ENCODE data around the gene DHODH. TPM values are rescaled to one million over a fixed set of nuclear protein-coding genes. Genes with fewer than 3 reads are reported as not detected.

DHODH gene
- total and polyA plus RNA-seq, 2 of the 13 experiments (the other 11 are each of a cell fraction or from before 2014, with no cell fraction given): 10.7 to 16.4 TPM

DNA sequence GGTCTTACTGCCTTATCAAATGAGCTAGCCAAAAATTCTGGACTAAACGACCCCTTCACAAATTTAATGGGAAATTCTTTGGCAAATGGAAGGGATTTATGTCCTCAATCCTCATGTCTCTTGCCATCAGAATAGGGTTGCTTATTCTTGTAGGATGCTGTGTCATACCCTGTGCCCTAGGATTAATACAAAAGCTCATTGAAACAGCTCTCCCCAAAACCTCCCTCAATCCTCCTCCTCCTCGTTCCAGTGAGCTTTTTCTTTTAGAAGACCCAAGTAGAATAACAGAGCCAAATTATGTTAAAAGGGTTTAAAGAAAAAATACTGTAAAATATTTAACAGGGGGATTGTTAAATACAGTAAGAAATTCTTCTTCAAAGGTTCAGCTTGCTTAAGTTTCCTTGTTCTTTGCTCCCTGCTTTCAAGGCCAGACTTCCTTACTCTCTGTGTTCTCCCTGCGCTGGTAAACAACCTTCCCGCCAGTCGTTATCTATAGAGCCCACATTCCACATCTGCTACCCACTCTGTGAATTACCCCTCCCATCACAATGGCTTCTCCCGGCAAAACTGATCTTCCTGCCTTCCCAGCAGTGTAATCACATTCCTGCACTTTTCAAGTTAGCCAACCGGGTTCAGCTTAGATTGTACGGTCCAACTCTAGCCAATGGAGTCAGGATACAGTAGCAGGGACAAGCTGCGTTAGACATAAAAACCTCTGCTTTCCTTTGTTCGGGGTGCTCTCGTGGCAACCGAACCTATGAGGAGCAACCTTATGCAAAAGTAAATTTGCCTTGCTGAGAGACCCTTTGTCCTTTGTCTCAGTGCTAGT, 64.2 kb downstream of the DHODH start (continued):
- no peak for TF ChIP-seq MED8 (CRISPR knock-in tag; IDR thresholded peaks at IDR 0.05; ENCODE audit: insufficient replicate concordance)
- TF ChIP-seq ZNF709 (CRISPR knock-in tag; IDR thresholded peaks at IDR 0.05): no peak
- TF ChIP-seq KDM3A (CRISPR knock-in tag; IDR thresholded peaks at IDR 0.05; ENCODE audit: low read depth): no peak; the same call in 1 of the 2 replicates
- TF ChIP-seq, protein P1, sequence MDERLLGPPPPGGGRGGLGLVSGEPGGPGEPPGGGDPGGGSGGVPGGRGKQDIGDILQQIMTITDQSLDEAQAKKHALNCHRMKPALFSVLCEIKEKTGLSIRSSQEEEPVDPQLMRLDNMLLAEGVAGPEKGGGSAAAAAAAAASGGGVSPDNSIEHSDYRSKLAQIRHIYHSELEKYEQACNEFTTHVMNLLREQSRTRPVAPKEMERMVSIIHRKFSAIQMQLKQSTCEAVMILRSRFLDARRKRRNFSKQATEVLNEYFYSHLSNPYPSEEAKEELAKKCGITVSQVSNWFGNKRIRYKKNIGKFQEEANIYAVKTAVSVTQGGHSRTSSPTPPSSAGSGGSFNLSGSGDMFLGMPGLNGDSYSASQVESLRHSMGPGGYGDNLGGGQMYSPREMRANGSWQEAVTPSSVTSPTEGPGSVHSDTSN (CRISPR knock-in tag; IDR thresholded peaks at IDR 0.05): no peak
- TF ChIP-seq, protein P2, sequence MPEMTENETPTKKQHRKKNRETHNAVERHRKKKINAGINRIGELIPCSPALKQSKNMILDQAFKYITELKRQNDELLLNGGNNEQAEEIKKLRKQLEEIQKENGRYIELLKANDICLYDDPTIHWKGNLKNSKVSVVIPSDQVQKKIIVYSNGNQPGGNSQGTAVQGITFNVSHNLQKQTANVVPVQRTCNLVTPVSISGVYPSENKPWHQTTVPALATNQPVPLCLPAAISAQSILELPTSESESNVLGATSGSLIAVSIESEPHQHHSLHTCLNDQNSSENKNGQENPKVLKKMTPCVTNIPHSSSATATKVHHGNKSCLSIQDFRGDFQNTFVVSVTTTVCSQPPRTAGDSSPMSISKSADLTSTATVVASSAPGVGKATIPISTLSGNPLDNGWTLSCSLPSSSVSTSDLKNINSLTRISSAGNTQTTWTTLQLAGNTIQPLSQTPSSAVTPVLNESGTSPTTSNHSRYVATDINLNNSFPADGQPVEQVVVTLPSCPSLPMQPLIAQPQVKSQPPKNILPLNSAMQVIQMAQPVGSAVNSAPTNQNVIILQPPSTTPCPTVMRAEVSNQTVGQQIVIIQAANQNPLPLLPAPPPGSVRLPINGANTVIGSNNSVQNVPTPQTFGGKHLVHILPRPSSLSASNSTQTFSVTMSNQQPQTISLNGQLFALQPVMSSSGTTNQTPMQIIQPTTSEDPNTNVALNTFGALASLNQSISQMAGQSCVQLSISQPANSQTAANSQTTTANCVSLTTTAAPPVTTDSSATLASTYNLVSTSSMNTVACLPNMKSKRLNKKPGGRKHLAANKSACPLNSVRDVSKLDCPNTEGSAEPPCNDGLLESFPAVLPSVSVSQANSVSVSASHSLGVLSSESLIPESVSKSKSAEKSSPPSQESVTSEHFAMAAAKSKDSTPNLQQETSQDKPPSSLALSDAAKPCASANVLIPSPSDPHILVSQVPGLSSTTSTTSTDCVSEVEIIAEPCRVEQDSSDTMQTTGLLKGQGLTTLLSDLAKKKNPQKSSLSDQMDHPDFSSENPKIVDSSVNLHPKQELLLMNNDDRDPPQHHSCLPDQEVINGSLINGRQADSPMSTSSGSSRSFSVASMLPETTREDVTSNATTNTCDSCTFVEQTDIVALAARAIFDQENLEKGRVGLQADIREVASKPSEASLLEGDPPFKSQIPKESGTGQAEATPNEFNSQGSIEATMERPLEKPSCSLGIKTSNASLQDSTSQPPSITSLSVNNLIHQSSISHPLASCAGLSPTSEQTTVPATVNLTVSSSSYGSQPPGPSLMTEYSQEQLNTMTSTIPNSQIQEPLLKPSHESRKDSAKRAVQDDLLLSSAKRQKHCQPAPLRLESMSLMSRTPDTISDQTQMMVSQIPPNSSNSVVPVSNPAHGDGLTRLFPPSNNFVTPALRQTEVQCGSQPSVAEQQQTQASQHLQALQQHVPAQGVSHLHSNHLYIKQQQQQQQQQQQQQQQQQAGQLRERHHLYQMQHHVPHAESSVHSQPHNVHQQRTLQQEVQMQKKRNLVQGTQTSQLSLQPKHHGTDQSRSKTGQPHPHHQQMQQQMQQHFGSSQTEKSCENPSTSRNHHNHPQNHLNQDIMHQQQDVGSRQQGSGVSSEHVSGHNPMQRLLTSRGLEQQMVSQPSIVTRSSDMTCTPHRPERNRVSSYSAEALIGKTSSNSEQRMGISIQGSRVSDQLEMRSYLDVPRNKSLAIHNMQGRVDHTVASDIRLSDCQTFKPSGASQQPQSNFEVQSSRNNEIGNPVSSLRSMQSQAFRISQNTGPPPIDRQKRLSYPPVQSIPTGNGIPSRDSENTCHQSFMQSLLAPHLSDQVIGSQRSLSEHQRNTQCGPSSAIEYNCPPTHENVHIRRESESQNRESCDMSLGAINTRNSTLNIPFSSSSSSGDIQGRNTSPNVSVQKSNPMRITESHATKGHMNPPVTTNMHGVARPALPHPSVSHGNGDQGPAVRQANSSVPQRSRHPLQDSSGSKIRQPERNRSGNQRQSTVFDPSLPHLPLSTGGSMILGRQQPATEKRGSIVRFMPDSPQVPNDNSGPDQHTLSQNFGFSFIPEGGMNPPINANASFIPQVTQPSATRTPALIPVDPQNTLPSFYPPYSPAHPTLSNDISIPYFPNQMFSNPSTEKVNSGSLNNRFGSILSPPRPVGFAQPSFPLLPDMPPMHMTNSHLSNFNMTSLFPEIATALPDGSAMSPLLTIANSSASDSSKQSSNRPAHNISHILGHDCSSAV (CRISPR knock-in tag; IDR thresholded peaks at IDR 0.05; ENCODE audit: borderline replicate concordance): no peak
- TF ChIP-seq, protein P3, sequence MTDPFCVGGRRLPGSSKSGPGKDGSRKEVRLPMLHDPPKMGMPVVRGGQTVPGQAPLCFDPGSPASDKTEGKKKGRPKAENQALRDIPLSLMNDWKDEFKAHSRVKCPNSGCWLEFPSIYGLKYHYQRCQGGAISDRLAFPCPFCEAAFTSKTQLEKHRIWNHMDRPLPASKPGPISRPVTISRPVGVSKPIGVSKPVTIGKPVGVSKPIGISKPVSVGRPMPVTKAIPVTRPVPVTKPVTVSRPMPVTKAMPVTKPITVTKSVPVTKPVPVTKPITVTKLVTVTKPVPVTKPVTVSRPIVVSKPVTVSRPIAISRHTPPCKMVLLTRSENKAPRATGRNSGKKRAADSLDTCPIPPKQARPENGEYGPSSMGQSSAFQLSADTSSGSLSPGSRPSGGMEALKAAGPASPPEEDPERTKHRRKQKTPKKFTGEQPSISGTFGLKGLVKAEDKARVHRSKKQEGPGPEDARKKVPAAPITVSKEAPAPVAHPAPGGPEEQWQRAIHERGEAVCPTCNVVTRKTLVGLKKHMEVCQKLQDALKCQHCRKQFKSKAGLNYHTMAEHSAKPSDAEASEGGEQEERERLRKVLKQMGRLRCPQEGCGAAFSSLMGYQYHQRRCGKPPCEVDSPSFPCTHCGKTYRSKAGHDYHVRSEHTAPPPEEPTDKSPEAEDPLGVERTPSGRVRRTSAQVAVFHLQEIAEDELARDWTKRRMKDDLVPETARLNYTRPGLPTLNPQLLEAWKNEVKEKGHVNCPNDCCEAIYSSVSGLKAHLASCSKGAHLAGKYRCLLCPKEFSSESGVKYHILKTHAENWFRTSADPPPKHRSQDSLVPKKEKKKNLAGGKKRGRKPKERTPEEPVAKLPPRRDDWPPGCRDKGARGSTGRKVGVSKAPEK (CRISPR knock-in tag; IDR thresholded peaks at IDR 0.05; ENCODE audit: borderline replicate concordance): no peak
- TF ChIP-seq ZNF552 (CRISPR knock-in tag; IDR thresholded peaks at IDR 0.05; ENCODE audit: borderline replicate concordance): no peak
- no peak for TF ChIP-seq ZNF670 (CRISPR knock-in tag; IDR thresholded peaks at IDR 0.05; ENCODE audit: borderline replicate concordance)
- TF ChIP-seq SPEN (CRISPR knock-in tag; IDR thresholded peaks at IDR 0.05; ENCODE audit: low read depth): no peak; the same call in 1 of the 2 replicates
- peak; percentile 49; the same call in 1 of the 2 replicates for TF ChIP-seq ZNF644 (CRISPR knock-in tag; IDR thresholded peaks at IDR 0.05; ENCODE audit: low read depth)
- no peak for TF ChIP-seq ZNF556 (CRISPR knock-in tag; IDR thresholded peaks at IDR 0.05; ENCODE audit: borderline replicate concordance)
